Neural cell (in vitro differentiated cells): ENCODE results near the gene LARGE1.

Experiments
- EP300 ChIP-seq: fragments of 450-650 bp; conservative IDR thresholded peaks from 2 replicates; pipeline ENCODE4 v1.6.1; 2014; ENCODE audit warnings: antibody characterized with exemption, mild to moderate bottlenecking, moderate library complexity; ENCODE audit not compliant: poor library complexity, severe bottlenecking
- EZH2 ChIP-seq: fragments of 200-600, 300-800 bp; shearing (Covaris generic), sonication (generic); IDR thresholded peaks from 2 replicates; pipeline ENCODE4 v1.6.1; 2014; ENCODE audit warnings: antibody characterized with exemption, low read length, borderline replicate concordance, mild to moderate bottlenecking; ENCODE audit not compliant: insufficient read depth, poor library complexity, severe bottlenecking
- POLR2AphosphoS5 ChIP-seq: IDR thresholded peaks from 2 replicates; pipeline ENCODE4 v1.6.1; 2012
- TF ChIP-seq, protein P1 (sequence below): fragments of 450-650 bp; IDR thresholded peaks from 2 replicates; pipeline ENCODE4 v1.5.1; 2014; ENCODE audit warnings: antibody characterized with exemption, mild to moderate bottlenecking, moderate library complexity; ENCODE audit not compliant: poor library complexity, severe bottlenecking

DNA sequence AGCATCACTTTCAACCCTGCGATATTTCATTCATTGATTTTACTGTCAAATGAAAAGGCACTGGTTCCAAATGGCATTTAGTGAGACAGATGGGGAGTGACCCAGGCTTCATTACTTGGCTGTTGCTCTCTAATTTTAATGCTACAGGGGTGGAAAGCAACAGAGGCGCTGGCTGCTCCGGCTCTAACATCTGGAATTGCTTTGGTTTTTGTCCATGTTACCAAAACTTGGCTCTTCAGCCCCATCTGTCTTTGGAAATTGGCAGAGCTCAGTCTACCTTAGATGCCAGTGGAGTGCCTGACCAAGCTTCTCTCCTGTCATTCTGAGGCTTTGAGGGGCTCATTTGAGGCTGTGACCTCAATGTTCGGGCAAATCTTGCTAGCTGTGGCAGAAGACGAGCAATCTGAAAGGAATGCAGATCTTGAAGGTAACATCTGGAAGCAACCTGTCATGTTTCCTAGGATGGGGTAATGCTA lies 452.6 kb downstream of the LARGE1 start:
- TF ChIP-seq EZH2 = no peak
- TF ChIP-seq POLR2AphosphoS5 = no peak
- TF ChIP-seq, protein P1, sequence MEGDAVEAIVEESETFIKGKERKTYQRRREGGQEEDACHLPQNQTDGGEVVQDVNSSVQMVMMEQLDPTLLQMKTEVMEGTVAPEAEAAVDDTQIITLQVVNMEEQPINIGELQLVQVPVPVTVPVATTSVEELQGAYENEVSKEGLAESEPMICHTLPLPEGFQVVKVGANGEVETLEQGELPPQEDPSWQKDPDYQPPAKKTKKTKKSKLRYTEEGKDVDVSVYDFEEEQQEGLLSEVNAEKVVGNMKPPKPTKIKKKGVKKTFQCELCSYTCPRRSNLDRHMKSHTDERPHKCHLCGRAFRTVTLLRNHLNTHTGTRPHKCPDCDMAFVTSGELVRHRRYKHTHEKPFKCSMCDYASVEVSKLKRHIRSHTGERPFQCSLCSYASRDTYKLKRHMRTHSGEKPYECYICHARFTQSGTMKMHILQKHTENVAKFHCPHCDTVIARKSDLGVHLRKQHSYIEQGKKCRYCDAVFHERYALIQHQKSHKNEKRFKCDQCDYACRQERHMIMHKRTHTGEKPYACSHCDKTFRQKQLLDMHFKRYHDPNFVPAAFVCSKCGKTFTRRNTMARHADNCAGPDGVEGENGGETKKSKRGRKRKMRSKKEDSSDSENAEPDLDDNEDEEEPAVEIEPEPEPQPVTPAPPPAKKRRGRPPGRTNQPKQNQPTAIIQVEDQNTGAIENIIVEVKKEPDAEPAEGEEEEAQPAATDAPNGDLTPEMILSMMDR = no peak
- TF ChIP-seq EP300 = no peak
